ENCODE data around the gene EFNB2. TPM values are rescaled to one million over a fixed set of nuclear protein-coding genes. Genes with fewer than 3 reads are reported as not detected.

The EFNB2 gene
- total RNA-seq, 1 donor from 2014 or later, result 82.8 TPM

DNA sequence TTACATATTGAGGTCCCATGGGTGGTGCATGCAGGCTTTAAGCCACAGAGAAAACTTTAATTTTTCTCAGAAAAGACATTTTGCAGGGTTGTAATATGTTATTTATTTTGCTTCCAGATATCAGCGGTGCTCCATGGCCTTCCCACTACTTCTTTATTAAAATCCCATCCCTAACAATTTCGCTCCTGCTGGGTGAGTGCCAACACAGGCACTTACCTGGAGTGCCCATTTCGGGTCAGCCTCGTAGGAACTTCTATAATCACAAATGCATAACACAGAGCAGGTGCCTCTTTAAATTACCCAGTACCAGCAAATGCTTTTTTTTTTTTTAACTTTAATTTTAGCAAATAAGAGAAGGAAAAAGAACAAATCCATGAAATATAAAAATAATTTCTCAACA is 86.4 kb downstream of the EFNB2 start:
- no peak for DNase-seq

DNA sequence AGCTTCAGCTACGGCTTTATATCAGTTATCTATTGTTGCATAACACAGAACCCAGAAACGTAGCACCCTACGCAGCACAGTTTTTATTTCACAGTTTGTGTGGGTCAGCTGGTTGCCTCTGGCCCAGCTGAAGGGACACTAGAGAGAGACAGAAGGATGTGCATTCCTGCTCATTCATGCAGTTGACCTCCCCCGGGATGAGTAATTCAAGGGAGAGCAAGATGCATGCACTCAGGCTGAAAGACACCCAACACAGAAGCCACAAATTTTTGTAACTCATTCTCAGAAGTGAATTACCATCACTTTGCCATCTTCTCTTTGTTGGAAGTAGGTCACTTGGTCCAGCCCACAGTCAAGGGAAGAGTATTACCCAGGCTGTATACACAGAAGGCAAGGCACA is 89.5 kb downstream of the EFNB2 start:
- DNase-seq, result no peak

DNA sequence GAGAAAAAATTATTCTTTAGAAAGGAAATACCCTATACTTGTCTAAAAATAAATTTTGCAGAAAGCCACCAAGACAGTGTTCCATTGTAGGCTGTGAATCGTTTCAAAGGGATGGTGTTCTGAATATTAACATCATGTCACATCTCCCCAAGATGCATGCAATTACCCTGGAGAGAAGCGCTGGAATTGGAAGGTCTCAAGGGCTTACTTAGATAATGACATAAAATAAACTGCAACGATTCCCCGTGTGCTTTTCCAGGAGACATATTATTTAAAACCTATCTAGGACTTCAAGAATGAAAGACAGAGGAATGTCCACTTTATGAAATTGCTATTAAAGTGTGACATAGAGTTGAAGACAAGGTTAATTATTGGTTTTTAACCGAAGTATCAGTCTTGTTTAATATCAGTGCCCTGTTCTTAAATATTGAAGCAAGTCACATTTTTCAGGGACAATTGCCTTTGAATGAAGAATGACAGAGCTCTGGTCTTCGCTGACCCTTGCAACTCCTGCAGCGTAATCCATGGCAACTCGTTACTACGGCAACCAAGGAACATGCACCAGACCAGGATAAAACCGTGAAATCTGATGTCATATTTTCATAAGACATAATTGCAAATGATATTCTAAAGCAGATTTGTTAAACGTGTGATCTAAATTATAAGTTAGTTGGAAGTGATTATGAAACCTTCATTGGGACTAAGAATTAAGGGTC is 91.7 kb downstream of the EFNB2 start:
- no peak for DNase-seq

DNA sequence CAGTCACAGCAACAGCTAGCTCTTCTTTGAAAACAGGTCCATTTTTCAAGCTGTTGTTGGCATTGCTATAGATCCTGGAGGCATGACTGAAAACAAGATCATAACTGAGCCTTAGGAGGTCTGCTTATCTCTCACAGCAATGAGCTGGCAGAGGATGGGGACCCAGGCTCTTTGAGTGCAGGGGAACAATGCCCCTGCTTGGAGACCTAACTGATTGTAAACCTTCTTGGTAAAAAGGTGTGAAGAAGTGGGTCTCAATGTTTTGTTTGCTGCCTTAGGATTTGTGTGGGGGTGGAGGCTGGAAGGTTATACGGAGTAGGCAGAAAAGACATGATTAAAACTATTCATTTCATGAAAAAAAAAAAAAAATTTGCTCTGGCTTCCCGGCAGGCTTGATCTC is 94.6 kb downstream of the EFNB2 start:
- no peak for DNase-seq

Other genes starting within 250 kb of the EFNB2 start
- gene ARGLU1, start 32.5 kb upstream of the EFNB2 start, total RNA-seq, result 160 TPM

All from occipital lobe (tissue), 2 donors.